GM19240 (cell line): Measurements from ENCODE around the gene RAB25.

Experiments
- DNase-seq: peaks from one replicate; pipeline ENCODE4 v3.0.0; 2011; ENCODE audit warnings: low spot score; ENCODE audit not compliant: insufficient read length

Gene RAB25

GRCh38 chr1:156100205-156100995 lies 39.4 kb downstream of the RAB25 start:
- no peak for DNase-seq

DNA sequence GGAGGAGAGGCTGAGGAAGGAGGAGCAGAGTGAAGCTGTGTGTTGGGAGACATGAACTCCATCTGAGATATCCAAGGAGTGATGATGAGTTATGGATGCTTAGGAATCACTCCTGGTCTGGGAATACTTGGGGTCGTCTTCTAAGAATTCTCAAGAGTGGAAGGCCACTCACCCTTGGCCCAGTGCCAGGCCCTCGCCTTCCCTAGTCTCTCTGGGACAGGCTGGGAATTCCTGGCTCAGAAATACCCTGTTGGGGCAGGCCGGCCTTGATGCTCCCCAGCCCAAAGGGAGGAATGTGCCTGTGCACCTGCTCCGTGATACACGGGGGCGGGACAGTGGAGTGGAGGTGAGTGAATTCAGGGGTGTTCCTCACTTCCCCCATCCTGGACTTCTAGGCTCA lies 40.9 kb downstream of the RAB25 start:
- no peak for DNase-seq

- no peak for DNase-seq
Observed at GRCh38 chr1:156102633-156103511, 41.9 kb downstream of the RAB25 start.

- no peak for DNase-seq
Observed at GRCh38 chr1:156103521-156103947, 42.6 kb downstream of the RAB25 start.

DNA sequence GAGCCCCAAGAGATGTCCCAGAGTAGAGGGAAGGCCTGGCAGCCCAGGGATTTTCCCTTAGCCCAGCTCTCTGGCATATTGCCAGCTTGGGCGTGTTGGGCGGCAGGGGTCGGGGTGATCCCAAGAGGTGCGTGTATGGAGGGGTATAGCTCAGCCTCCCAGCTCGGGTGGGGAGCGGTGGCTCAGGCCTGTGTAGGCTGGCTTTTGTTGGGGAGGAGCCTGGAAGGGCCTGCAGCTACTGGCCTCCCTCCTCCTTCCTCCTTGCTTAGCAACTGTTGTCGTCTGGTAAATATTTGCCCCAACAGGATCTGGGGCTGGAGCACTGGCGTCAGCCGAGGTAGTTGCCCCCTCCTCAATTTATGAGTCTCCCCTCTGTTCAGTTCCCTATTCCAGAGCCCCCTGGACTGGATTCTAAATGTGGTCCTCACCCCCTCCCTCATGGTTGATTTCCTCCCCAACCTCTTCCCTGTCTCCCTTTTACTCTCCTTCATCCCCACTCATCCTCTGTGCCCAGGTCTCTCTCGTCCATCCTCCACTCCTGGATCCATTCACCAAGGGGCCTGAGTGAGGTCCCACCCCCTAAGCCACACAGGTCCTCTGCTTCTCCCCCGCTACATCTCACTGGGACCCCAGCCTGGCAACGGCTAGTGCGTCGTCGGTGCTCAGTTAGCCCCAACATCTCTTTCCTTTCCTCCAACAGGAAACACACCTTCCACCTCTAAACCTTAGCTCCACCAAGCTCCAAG lies 43.3 kb downstream of the RAB25 start:
- no peak for DNase-seq

DNA sequence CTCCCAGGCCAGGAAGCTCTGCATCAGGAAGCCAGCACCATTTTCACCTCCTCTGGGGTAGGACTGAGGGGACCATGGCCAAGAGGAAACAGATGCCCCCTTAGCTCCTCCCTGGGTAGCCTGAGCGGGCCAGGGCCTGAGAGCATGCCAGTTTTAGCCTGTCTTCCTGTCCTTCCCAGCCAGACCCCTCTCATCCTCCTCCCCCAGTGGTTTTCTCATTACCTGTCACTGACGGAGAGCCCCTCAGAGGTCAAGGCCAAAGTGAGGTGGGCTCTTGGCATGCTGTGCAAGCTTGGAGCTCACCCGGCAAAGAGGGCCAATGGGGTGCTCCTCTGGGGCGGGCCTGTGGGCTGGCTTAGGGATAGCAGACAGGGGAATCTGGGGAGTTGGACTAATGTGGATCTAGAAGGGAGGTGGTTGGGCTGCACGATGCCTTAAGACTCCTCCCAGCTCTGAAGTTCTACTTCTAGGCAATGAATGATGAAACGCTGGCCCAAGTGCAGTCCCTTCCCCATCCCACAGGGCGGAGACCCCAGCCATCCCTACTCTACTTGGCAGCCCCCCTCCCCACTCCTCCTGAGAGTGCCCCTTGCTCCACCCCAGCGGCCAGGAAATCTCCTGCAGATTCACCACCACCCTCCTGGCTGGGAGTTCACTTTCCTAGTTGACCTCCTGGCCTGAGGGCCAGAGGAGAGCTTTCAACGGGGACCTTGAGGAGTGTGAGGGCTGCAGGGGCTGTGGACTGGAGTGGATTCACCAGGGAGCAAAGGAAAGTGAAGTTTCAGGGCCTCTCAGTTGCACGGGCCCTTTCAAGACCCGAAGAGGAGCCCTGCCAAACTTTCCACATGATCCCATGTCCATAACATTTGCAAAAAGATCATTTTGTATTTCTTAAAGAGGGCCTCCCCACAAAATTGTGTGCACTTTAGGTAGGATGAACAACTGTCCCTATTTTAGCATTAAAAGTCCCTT lies 44.2 kb downstream of the RAB25 start:
- no peak for DNase-seq

GRCh38 chr1:156106624-156107488 lies 45.9 kb downstream of the RAB25 start:
- DNase-seq = no peak

DNA sequence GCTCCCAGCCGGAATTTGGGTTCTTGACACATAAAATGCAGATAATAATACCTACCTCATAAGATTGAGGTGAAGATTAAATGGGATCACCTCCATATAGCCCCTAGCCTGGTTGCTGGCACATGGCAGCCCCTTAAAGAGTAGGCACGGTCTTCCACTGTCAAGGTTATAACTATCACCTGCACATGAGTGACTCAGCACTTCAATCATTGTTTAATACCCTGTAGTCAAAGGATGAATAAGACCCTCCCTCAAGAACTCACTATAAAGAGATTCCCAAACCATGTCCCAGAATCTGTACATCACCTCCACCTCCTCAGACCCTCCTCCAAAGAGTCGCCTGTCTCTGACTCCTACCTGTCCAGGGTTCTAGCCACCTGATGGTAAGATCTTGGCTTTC lies 47.1 kb downstream of the RAB25 start:
- DNase-seq = no peak

GRCh38 chr1:156108664-156109241 lies 47.8 kb downstream of the RAB25 start:
- DNase-seq = no peak

- DNase-seq = no peak
Observed at GRCh38 chr1:156110252-156110651, 49.3 kb downstream of the RAB25 start.

GRCh38 chr1:156111355-156111962 lies 50.5 kb downstream of the RAB25 start:
- no peak for DNase-seq

DNA sequence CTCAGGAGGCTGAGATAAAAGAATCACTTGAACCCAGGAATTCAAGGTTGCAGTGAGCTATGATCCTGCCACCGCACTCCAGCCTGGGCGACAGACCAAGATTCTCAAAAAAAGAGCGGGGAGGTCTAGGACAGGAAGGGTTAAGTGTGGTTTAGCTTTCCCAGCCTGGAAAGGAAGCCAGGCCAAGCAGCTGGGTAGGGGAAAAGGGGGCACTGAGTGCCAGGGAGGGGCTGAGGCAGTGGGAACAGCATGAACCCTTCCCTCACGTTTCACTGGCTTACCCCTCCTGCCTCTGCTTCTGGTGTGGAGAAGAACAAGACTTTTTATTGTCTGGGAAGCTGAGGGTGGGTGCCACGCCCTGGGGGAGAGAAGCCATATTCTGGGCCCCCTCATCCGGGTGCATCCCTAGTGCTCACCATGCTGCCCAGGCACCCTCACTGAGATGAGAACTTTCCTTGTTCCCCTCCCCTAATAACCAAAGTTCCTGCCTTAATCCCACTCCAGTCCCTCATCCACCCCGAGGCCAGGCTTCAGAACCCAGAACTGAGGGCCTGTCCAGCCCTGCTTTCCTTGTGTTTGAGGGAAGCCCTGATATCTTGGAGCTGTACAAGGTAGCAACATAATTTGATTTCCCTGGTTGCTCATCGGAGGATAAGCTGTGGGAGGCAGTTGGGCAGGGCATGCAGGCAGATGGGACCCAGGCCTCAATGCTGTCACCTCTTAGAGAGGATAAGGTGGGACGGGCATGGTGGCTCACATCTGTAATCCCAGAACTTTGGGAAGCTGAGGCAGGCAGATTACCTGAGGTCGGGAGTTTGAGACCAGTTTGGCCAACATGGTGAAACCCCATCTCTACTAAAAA lies 51.5 kb downstream of the RAB25 start:
- DNase-seq = no peak

GRCh38 chr1:156113282-156113950 lies 52.5 kb downstream of the RAB25 start:
- DNase-seq = no peak

DNA sequence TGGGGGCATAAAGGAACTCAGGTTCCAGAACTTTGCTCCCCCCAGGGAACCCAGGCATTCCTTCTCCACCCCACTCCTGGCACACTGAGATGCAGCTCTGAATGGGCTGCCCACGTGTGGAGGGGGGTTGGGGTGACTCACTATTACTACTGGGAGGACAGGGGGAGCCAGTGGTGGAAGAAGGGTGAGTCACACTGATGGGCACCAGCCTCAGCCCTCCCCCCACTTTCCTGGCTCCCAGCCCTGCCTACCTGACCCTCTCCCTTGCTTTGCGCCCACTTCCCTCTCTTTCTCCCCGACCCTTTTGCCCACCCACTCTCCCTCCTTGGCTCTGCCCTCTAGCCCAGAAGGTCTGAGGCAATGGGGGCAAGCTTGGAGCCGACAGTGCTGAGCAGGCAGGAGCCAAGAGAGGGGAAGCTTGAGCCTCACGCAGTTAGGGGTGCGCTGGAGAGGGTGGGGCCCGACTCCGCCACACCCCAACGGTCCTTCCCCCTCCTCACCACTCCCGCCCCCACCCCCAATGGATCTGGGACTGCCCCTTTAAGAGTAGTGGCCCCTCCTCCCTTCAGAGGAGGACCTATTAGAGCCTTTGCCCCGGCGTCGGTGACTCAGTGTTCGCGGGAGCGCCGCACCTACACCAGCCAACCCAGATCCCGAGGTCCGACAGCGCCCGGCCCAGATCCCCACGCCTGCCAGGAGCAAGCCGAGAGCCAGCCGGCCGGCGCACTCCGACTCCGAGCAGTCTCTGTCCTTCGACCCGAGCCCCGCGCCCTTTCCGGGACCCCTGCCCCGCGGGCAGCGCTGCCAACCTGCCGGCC lies 53.4 kb downstream of the RAB25 start, which contains the start of gene LMNA:
LMNA (plus strand) TSS at position 611 of the 818 bp plus-strand sequence. CDS start 208 bp downstream, outside the sequence.
- DNase-seq = no peak

GRCh38 chr1:156114919-156115513 lies 54.1 kb downstream of the RAB25 start:
- DNase-seq = no peak
